ENCODE data around the gene BBS7. TPM values are rescaled to one million over a fixed set of nuclear protein-coding genes. Genes with fewer than 3 reads are reported as not detected.

Gene BBS7
- total RNA-seq, 1 experiment from 2014 or later, result 20.5 TPM

- POLR2A ChIA-PET, result no interaction called here
- ATAC-seq, result no peak
- H3K27me3 Mint-ChIP-seq (ENCODE audit: low read depth), result no peaks in the 10 kb centered on the region
These were observed 32.1 kb downstream of the BBS7 start for GRCh38 chr4:121838136-121838535.

More at GRCh38 chr4:121838136-121838535, 32.1 kb downstream of the BBS7 start:
- TF ChIP-seq ZNF512 (CRISPR knock-in tag; IDR thresholded peaks at IDR 0.05; ENCODE audit: borderline replicate concordance), result no peak
- TF ChIP-seq TEAD4 (CRISPR knock-in tag; IDR thresholded peaks at IDR 0.05), result no peak
- no peak for TF ChIP-seq MXD4 (CRISPR knock-in tag; IDR thresholded peaks at IDR 0.05; ENCODE audit: borderline replicate concordance)
- TF ChIP-seq ZNF317 (CRISPR knock-in tag; IDR thresholded peaks at IDR 0.05; ENCODE audit: borderline replicate concordance, low read depth), result no peak
- no peak for TF ChIP-seq SOX15 (CRISPR knock-in tag; IDR thresholded peaks at IDR 0.05)
- TF ChIP-seq ARID4B (CRISPR knock-in tag; IDR thresholded peaks at IDR 0.05; ENCODE audit: borderline replicate concordance), result no peak
- no peak for TF ChIP-seq RORB (CRISPR knock-in tag; IDR thresholded peaks at IDR 0.05)
- TF ChIP-seq FOXP1 (CRISPR knock-in tag; IDR thresholded peaks at IDR 0.05; ENCODE audit: borderline replicate concordance), result no peak
- no peak for TF ChIP-seq RELA (CRISPR knock-in tag; IDR thresholded peaks at IDR 0.05; ENCODE audit: borderline replicate concordance)
- TF ChIP-seq PREB (CRISPR knock-in tag; IDR thresholded peaks at IDR 0.05; ENCODE audit: borderline replicate concordance), result no peak
- no peak for TF ChIP-seq CREM (CRISPR knock-in tag; IDR thresholded peaks at IDR 0.05)
- no peak for TF ChIP-seq ZNF138 (CRISPR knock-in tag; conservative IDR thresholded peaks at IDR 0.05)
- no peak for TF ChIP-seq SMAD4 (CRISPR knock-in tag; IDR thresholded peaks at IDR 0.05)
- TF ChIP-seq PRDM15 (CRISPR knock-in tag; IDR thresholded peaks at IDR 0.05), result no peak
- no peak for TF ChIP-seq ATF6 (CRISPR knock-in tag; IDR thresholded peaks at IDR 0.05)
- TF ChIP-seq AFF4 (CRISPR knock-in tag; IDR thresholded peaks at IDR 0.05; ENCODE audit: borderline replicate concordance), result no peak
- no peak for TF ChIP-seq IRF2 (CRISPR knock-in tag; IDR thresholded peaks at IDR 0.05; ENCODE audit: borderline replicate concordance, low read depth)
- no peak overlapping the region for H3K27ac Mint-ChIP-seq
- no peak overlapping the region for H3K4me3 Mint-ChIP-seq
- peaks cover 15% of the 10 kb centered on the region for H3K36me3 Mint-ChIP-seq
- peaks cover 5% of the 10 kb centered on the region; the same call in 1 of the 2 replicates for H3K9me3 Mint-ChIP-seq
- DNase-seq (ENCODE audit: low spot score), result no peak
- CTCF ChIA-PET, result no interaction called here
- H3K4me1 Mint-ChIP-seq, result no peaks in the 10 kb centered on the region

Data from WTC11 (cell line).